ENCODE data around the gene SAMD5. TPM values are rescaled to one million over a fixed set of nuclear protein-coding genes. Genes with fewer than 3 reads are reported as not detected.

SAMD5 gene
- total RNA-seq, 1 experiment from 2014 or later, result 4.0 TPM

DNA sequence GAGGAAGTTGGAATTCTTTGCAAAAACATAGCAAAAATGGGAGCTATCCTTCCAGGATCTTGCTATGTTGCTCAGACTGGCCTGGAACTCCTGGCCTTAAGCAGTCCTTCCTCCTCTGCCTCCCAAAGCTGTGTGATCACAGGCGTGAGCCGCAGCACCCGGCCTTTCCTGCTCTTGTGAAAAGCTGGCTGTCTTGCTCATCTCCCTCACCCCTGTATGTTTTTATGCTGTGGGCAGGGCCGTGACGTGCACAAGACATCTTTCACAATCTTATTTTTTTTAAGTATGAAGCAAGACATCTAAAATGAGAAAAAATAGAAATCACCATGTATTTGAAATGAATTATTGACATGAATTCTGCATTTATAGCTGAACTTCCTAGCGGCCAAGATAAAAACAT lies 110.4 kb downstream of the SAMD5 start (continued):
- TF ChIP-seq, protein P1, sequence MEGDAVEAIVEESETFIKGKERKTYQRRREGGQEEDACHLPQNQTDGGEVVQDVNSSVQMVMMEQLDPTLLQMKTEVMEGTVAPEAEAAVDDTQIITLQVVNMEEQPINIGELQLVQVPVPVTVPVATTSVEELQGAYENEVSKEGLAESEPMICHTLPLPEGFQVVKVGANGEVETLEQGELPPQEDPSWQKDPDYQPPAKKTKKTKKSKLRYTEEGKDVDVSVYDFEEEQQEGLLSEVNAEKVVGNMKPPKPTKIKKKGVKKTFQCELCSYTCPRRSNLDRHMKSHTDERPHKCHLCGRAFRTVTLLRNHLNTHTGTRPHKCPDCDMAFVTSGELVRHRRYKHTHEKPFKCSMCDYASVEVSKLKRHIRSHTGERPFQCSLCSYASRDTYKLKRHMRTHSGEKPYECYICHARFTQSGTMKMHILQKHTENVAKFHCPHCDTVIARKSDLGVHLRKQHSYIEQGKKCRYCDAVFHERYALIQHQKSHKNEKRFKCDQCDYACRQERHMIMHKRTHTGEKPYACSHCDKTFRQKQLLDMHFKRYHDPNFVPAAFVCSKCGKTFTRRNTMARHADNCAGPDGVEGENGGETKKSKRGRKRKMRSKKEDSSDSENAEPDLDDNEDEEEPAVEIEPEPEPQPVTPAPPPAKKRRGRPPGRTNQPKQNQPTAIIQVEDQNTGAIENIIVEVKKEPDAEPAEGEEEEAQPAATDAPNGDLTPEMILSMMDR (IDR thresholded peaks at IDR 0.05 in 2 of 3, conservative IDR thresholded peaks at IDR 0.05 in 1 of 3; ENCODE audit: borderline replicate concordance in 1 of 3, insufficient read depth in 1 of 3, low read depth in 2 of 3, low read length in 2 of 3), result no peak
- TF ChIP-seq TCF7L2 (IDR thresholded peaks at IDR 0.05; ENCODE audit: borderline replicate concordance, extremely low read depth, insufficient read depth, insufficient read length) (no peak), ATF3 (IDR thresholded peaks at IDR 0.05) (no peak), CBX3 (IDR thresholded peaks at IDR 0.05; ENCODE audit: low read depth) (no peak), POLR2AphosphoS5 (IDR thresholded peaks at IDR 0.05; ENCODE audit: low read depth, low read length) (no peak), EZH2 (IDR thresholded peaks at IDR 0.05) (no peak), RAD21 (IDR thresholded peaks at IDR 0.05; ENCODE audit: low read depth) (no peak), EZH2phosphoT487 (IDR thresholded peaks at IDR 0.05; ENCODE audit: borderline replicate concordance) (no peak), CEBPB (IDR thresholded peaks at IDR 0.05; ENCODE audit: low read depth) (no peak), SIN3A (IDR thresholded peaks at IDR 0.05; ENCODE audit: low read depth) (no peak)
- TF ChIP-seq, protein P2, sequence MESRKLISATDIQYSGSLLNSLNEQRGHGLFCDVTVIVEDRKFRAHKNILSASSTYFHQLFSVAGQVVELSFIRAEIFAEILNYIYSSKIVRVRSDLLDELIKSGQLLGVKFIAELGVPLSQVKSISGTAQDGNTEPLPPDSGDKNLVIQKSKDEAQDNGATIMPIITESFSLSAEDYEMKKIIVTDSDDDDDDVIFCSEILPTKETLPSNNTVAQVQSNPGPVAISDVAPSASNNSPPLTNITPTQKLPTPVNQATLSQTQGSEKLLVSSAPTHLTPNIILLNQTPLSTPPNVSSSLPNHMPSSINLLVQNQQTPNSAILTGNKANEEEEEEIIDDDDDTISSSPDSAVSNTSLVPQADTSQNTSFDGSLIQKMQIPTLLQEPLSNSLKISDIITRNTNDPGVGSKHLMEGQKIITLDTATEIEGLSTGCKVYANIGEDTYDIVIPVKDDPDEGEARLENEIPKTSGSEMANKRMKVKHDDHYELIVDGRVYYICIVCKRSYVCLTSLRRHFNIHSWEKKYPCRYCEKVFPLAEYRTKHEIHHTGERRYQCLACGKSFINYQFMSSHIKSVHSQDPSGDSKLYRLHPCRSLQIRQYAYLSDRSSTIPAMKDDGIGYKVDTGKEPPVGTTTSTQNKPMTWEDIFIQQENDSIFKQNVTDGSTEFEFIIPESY (IDR thresholded peaks at IDR 0.05; ENCODE audit: extremely low read depth, insufficient replicate concordance, low read length), result no peak
